Liver (tissue), 9 donors: ENCODE data around the gene TAF9. TPM values are rescaled to one million over a fixed set of nuclear protein-coding genes. Genes with fewer than 3 reads are reported as not detected.

Source experiments
- DNase-seq: peaks from one replicate; pipeline ENCODE4 v3.0.0-alpha.2; 2017; ENCODE audit warnings: low spot score
- H3K27ac ChIP-seq, 2 donors: one replicate each; pipeline ENCODE4 v1.7.0; 2013; ENCODE audit warnings: inconsistent platforms in 2 of 2, low read length in 2 of 2, control low read depth in 1 of 2, low read depth in 1 of 2, mild to moderate bottlenecking in 1 of 2
- H3K27me3 ChIP-seq, 4 donors: one replicate each; pipeline versions ENCODE4 v1.6.1 to v1.7.0; 2013; ENCODE audit warnings: low read length in 3 of 4, inconsistent platforms in 1 of 4, mild to moderate bottlenecking in 1 of 4, moderate library complexity in 1 of 4; ENCODE audit not compliant: control insufficient read depth in 4 of 4, insufficient read depth in 4 of 4
- H3K36me3 ChIP-seq, 4 donors: one replicate each; pipeline versions ENCODE4 v1.6.1 to v1.7.0; 2013; ENCODE audit warnings: low read length in 3 of 4, mild to moderate bottlenecking in 3 of 4, low read depth in 1 of 4, moderate library complexity in 1 of 4; ENCODE audit not compliant: control insufficient read depth in 4 of 4, insufficient read depth in 3 of 4
- H3K4me1 ChIP-seq, 4 donors: one replicate each; pipeline versions ENCODE4 v1.6.1 to v1.7.0; 2013; ENCODE audit warnings: low read length in 3 of 4, mild to moderate bottlenecking in 3 of 4, moderate library complexity in 1 of 4; ENCODE audit not compliant: control insufficient read depth in 4 of 4, insufficient read depth in 4 of 4
- H3K4me3 ChIP-seq, 3 donors: one replicate each; pipeline versions ENCODE4 v1.6.1 to v1.7.0; 2013; ENCODE audit warnings: low read length in 3 of 3, control low read depth in 1 of 3, low read depth in 1 of 3, mild to moderate bottlenecking in 1 of 3
- H3K9ac ChIP-seq, 2 donors: one replicate each; pipeline ENCODE4 v1.7.0; 2013; ENCODE audit warnings: low read length in 2 of 2, mild to moderate bottlenecking in 2 of 2, moderate library complexity in 2 of 2, control low read depth in 1 of 2, low read depth in 1 of 2
- H3K9me3 ChIP-seq, 4 donors: one replicate each; pipeline versions ENCODE4 v1.6.1 to v1.7.0; 2013; ENCODE audit warnings: low read length in 3 of 4; ENCODE audit not compliant: control insufficient read depth in 4 of 4
- EGR1 ChIP-seq, 2 donors: IDR thresholded peaks; 2 replicates each; pipeline ENCODE4 v1.6.1; 2016 to 2018; ENCODE audit warnings: antibody characterized with exemption in 2 of 2, low read depth in 2 of 2
- FOXA1 ChIP-seq: IDR thresholded peaks from 2 replicates; pipeline ENCODE4 v1.6.1; 2016; ENCODE audit warnings: antibody characterized with exemption
- FOXA2 ChIP-seq: IDR thresholded peaks from 2 replicates; pipeline ENCODE4 v1.6.1; 2016; ENCODE audit warnings: antibody characterized with exemption
- GABPA ChIP-seq, 2 donors: IDR thresholded peaks in 1 of 2; conservative IDR thresholded peaks in 1 of 2; 2 replicates each; pipeline ENCODE4 v1.6.1; 2016; ENCODE audit warnings: antibody characterized with exemption in 2 of 2, mild to moderate bottlenecking in 1 of 2, moderate library complexity in 1 of 2
- HNF4A ChIP-seq, 2 donors: conservative IDR thresholded peaks; 2 replicates each; pipeline ENCODE4 v1.6.1; 2016; ENCODE audit warnings: antibody characterized with exemption in 2 of 2, mild to moderate bottlenecking in 2 of 2
- JUND ChIP-seq, 2 donors: IDR thresholded peaks; 2 replicates each; pipeline ENCODE4 v1.6.1; 2016; ENCODE audit warnings: antibody characterized with exemption in 2 of 2
- NR2F2 ChIP-seq: IDR thresholded peaks from 2 replicates; pipeline ENCODE4 v1.6.1; 2016; ENCODE audit warnings: antibody characterized with exemption
- RAD21 ChIP-seq, 2 donors: IDR thresholded peaks; 2 replicates each; pipeline ENCODE4 v1.6.1; 2016; ENCODE audit warnings: antibody characterized with exemption in 2 of 2, mild to moderate bottlenecking in 2 of 2
- RXRA ChIP-seq, 2 donors: IDR thresholded peaks; 2 replicates each; pipeline ENCODE4 v1.6.1; 2017 to 2018; ENCODE audit warnings: antibody characterized with exemption in 2 of 2, mild to moderate bottlenecking in 1 of 2
- SP1 ChIP-seq: IDR thresholded peaks from 2 replicates; pipeline ENCODE4 v1.6.1; 2018; ENCODE audit warnings: antibody characterized with exemption, mild to moderate bottlenecking
- TAF1 ChIP-seq: conservative IDR thresholded peaks from 2 replicates; pipeline ENCODE4 v1.6.1; 2016; ENCODE audit warnings: antibody characterized with exemption, mild to moderate bottlenecking
- YY1 ChIP-seq: IDR thresholded peaks from 2 replicates; pipeline ENCODE4 v1.6.1; 2016; ENCODE audit warnings: antibody characterized with exemption, mild to moderate bottlenecking
- WGBS: extraction: QIAGEN DNeasy Blood & Tissue Kit; methylation state at CpG from one replicate; pipeline ENCODE4 v1.1.7; 2013; 5-methylcytosine and 5-hydroxymethylcytosine counted together
- polyA plus RNA-seq, 2 donors: library from polyadenylated mRNA; stranded (reverse) in 1 of 2; unstranded in 1 of 2; fragments of 200-250 nt in 1 of 2; fragments of >200 nt in 1 of 2; fragmentation: Nextera tagmentation in 1 of 2; extraction: Ambion mirVana in 1 of 2; gene quantifications; one replicate each; pipeline versions ENCODE4 v1.2.1 to v1.2.3, GENCODE V29; 2013 to 2015
- total RNA-seq, 2 donors: library from RNA; depleted of rRNA; stranded (reverse); fragments of >200 nt; gene quantifications; one replicate each; pipeline ENCODE4 v1.2.3, GENCODE V29; 2014
- TF ChIP-seq, protein P1 (sequence below): IDR thresholded peaks from 2 replicates; pipeline ENCODE4 v1.6.1; 2016; ENCODE audit warnings: antibody characterized with exemption, mild to moderate bottlenecking
- TF ChIP-seq, protein P2 (sequence below): IDR thresholded peaks from 2 replicates; pipeline ENCODE4 v1.6.1; 2016; ENCODE audit warnings: antibody characterized with exemption
- TF ChIP-seq, protein P3 (sequence below): IDR thresholded peaks from 2 replicates; pipeline ENCODE4 v1.6.1; 2016; ENCODE audit warnings: antibody characterized with exemption
- TF ChIP-seq, protein P4 (sequence below): fragments of 150-350 bp; IDR thresholded peaks from 2 replicates; pipeline ENCODE4 v1.5.1; 2017; ENCODE audit warnings: improper control_type of control experiment, low read depth, low read length; ENCODE audit not compliant: missing input control
- TF ChIP-seq, protein P5 (sequence below): IDR thresholded peaks from 2 replicates; pipeline ENCODE4 v1.6.1; 2016; ENCODE audit warnings: antibody characterized with exemption
- donor health status: healthy.
- donor health status: healthy.
- donor health status: healthy.
- donor health status: healthy.
- donor health status: healthy.

The TAF9 gene
- total and polyA plus RNA-seq, 4 donors, result 27.3 to 51.5 (median 34.7) TPM

DNA sequence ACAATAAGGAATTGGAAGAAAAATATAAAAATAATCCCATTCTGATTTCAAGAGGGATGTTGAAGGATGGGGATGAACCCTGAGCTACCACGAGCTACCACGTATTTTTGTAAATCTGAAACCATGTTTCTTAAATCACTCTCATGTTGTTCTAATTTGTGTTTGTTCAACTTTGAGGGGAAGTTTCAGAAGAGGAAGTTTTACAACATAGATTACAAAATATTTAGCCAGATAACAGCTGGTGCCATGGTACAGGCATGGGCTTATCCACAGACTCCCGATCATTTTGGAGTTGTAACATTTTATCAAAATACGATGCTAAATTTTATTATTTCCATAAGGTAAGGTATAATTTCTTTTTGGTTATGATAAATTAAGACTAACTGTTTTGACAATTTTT, 51.9 kb downstream of the TAF9 start:
- H3K27me3 ChIP-seq, result no peaks in the 10 kb centered on the region
- H3K4me1 ChIP-seq, result no peaks in the 10 kb centered on the region
- H3K9me3 ChIP-seq, result no peaks in the 10 kb centered on the region
- H3K27ac ChIP-seq, result no peak overlapping the region
- no peak for DNase-seq
- TF ChIP-seq GABPA (IDR thresholded peaks at IDR 0.05 in 1 of 2, conservative IDR thresholded peaks at IDR 0.05 in 1 of 2) (no peak), JUND (IDR thresholded peaks at IDR 0.05) (no peak), FOXA2 (no peak), YY1 (no peak), RAD21 (IDR thresholded peaks at IDR 0.05) (no peak), FOXA1 (no peak), HNF4A (conservative IDR thresholded peaks at IDR 0.05) (no peak), SP1 (no peak)
- TF ChIP-seq, protein P1, sequence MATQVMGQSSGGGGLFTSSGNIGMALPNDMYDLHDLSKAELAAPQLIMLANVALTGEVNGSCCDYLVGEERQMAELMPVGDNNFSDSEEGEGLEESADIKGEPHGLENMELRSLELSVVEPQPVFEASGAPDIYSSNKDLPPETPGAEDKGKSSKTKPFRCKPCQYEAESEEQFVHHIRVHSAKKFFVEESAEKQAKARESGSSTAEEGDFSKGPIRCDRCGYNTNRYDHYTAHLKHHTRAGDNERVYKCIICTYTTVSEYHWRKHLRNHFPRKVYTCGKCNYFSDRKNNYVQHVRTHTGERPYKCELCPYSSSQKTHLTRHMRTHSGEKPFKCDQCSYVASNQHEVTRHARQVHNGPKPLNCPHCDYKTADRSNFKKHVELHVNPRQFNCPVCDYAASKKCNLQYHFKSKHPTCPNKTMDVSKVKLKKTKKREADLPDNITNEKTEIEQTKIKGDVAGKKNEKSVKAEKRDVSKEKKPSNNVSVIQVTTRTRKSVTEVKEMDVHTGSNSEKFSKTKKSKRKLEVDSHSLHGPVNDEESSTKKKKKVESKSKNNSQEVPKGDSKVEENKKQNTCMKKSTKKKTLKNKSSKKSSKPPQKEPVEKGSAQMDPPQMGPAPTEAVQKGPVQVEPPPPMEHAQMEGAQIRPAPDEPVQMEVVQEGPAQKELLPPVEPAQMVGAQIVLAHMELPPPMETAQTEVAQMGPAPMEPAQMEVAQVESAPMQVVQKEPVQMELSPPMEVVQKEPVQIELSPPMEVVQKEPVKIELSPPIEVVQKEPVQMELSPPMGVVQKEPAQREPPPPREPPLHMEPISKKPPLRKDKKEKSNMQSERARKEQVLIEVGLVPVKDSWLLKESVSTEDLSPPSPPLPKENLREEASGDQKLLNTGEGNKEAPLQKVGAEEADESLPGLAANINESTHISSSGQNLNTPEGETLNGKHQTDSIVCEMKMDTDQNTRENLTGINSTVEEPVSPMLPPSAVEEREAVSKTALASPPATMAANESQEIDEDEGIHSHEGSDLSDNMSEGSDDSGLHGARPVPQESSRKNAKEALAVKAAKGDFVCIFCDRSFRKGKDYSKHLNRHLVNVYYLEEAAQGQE, result no peak
- TF ChIP-seq, protein P2, sequence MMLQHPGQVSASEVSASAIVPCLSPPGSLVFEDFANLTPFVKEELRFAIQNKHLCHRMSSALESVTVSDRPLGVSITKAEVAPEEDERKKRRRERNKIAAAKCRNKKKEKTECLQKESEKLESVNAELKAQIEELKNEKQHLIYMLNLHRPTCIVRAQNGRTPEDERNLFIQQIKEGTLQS, result no peak
- H3K9ac ChIP-seq, result no peak overlapping the region
- peaks cover 2 to 21% (median 12%) of the 10 kb centered on the region in 4 donors for H3K36me3 ChIP-seq
- WGBS, result 81% methylated on average over 4 of the region's 4 CpGs
- no peak overlapping the region for H3K4me3 ChIP-seq

DNA sequence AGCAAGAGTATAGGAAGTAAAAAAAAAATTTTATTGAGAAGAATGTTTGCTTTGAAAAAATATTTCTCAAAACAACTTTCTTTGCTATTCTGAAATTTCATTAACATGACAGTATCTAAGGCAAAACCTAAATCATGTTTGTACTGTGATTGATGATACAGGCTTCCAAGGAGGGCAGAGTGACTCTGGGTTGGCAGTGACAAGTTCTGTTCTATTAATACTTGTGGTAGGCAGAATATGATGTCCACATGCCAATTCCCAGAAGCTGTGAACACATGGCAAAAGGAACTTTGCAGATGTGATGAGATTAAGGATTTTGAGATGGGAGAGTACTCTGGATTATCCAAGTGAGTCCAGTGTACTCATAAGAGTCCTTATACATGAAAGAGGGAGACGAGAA, 53.3 kb downstream of the TAF9 start:
- Histone ChIP-seq H3K4me1 (no peaks in the 10 kb centered on the region), H3K9ac (no peak overlapping the region), H3K36me3 (peaks cover 3 to 21% (median 15%) of the 10 kb centered on the region in 4 donors), H3K4me3 (no peak overlapping the region), H3K27ac (no peak overlapping the region), H3K9me3 (no peaks in the 10 kb centered on the region), H3K27me3 (no peaks in the 10 kb centered on the region)
- 94% methylated on average over 1 of the region's 1 CpG for WGBS
- DNase-seq, result no peak
- TF ChIP-seq SP1 (no peak), NR2F2 (no peak), FOXA2 (no peak), EGR1 (IDR thresholded peaks at IDR 0.05; ENCODE audit: low read depth in 2 of 2) (no peak), RXRA (IDR thresholded peaks at IDR 0.05) (no peak), FOXA1 (no peak), RAD21 (IDR thresholded peaks at IDR 0.05) (no peak), JUND (IDR thresholded peaks at IDR 0.05) (no peak), TAF1 (no peak)
- TF ChIP-seq, protein P2, result no peak
- TF ChIP-seq, protein P3, sequence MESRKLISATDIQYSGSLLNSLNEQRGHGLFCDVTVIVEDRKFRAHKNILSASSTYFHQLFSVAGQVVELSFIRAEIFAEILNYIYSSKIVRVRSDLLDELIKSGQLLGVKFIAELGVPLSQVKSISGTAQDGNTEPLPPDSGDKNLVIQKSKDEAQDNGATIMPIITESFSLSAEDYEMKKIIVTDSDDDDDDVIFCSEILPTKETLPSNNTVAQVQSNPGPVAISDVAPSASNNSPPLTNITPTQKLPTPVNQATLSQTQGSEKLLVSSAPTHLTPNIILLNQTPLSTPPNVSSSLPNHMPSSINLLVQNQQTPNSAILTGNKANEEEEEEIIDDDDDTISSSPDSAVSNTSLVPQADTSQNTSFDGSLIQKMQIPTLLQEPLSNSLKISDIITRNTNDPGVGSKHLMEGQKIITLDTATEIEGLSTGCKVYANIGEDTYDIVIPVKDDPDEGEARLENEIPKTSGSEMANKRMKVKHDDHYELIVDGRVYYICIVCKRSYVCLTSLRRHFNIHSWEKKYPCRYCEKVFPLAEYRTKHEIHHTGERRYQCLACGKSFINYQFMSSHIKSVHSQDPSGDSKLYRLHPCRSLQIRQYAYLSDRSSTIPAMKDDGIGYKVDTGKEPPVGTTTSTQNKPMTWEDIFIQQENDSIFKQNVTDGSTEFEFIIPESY, result no peak
- TF ChIP-seq, protein P4, sequence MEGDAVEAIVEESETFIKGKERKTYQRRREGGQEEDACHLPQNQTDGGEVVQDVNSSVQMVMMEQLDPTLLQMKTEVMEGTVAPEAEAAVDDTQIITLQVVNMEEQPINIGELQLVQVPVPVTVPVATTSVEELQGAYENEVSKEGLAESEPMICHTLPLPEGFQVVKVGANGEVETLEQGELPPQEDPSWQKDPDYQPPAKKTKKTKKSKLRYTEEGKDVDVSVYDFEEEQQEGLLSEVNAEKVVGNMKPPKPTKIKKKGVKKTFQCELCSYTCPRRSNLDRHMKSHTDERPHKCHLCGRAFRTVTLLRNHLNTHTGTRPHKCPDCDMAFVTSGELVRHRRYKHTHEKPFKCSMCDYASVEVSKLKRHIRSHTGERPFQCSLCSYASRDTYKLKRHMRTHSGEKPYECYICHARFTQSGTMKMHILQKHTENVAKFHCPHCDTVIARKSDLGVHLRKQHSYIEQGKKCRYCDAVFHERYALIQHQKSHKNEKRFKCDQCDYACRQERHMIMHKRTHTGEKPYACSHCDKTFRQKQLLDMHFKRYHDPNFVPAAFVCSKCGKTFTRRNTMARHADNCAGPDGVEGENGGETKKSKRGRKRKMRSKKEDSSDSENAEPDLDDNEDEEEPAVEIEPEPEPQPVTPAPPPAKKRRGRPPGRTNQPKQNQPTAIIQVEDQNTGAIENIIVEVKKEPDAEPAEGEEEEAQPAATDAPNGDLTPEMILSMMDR, result no peak
- TF ChIP-seq, protein P5, sequence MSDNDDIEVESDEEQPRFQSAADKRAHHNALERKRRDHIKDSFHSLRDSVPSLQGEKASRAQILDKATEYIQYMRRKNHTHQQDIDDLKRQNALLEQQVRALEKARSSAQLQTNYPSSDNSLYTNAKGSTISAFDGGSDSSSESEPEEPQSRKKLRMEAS, result no peak
